H1 (cell line): ENCODE results near the gene DCTN5. TPM values are rescaled to one million over a fixed set of nuclear protein-coding genes. Genes with fewer than 3 reads are reported as not detected.

Experiments used
- CTCF ChIA-PET: fragments of 300-600 bp; sonication (Branson Sonifier 250); formaldehyde crosslinking; loops from one replicate; lab custom pipeline; 2021; ENCODE audit not compliant: partially characterized antibody; lab: Charles Lee
- POLR2A ChIA-PET: fragments of 300-600 bp; sonication (Branson Sonifier 250); formaldehyde crosslinking; loops from one replicate; lab custom pipeline; 2021; ENCODE audit warnings: inconsistent platforms; ENCODE audit not compliant: partially characterized antibody; lab: Charles Lee
- DNase-seq, 2 experiments: peaks; one replicate each; pipeline versions ENCODE4 v3.0.0 to v3.0.0-alpha.2; 2010 to 2022; ENCODE audit warnings: low spot score in 2 of 2, low read depth in 1 of 2, mixed read lengths in 1 of 2
- FAIRE-seq: peaks from 2 replicates; lab custom pipeline; 2011; peaks lifted over from hg19 to GRCh38; lab: Jason Lieb, UNC
- H2AFZ ChIP-seq: 2 replicates; pipeline ENCODE4 v1.8.1; 2012; ENCODE audit warnings: low read length, inconsistent platforms
- H2AK5ac ChIP-seq: 2 replicates; pipeline ENCODE4 v1.6.1; 2013; ENCODE audit warnings: low read depth, low read length
- H2BK120ac ChIP-seq: replicated peaks from 2 replicates; pipeline ENCODE3; 2013; ENCODE audit warnings: low read depth, low read length, inconsistent platforms
- H2BK12ac ChIP-seq: 2 replicates; pipeline ENCODE4 v1.6.1; 2013; ENCODE audit warnings: low read depth, low read length
- H2BK15ac ChIP-seq: 2 replicates; pipeline ENCODE4 v1.6.1; 2013; ENCODE audit warnings: low read length
- H2BK20ac ChIP-seq: 2 replicates; pipeline ENCODE4 v1.6.1; 2013; ENCODE audit warnings: low read length
- H2BK5ac ChIP-seq: 2 replicates; pipeline ENCODE4 v1.6.1; 2013; ENCODE audit warnings: low read depth, low read length
- H3K14ac ChIP-seq: 2 replicates; pipeline ENCODE4 v1.6.1; 2013; ENCODE audit warnings: inconsistent platforms; ENCODE audit not compliant: insufficient read length
- H3K18ac ChIP-seq: 2 replicates; pipeline ENCODE4 v1.6.1; 2013; ENCODE audit warnings: low read length; ENCODE audit errors: extremely low read depth
- H3K23ac ChIP-seq: 2 replicates; pipeline ENCODE4 v1.6.1; 2013; ENCODE audit warnings: inconsistent platforms; ENCODE audit not compliant: insufficient read length
- H3K23me2 ChIP-seq: 2 replicates; pipeline ENCODE4 v1.6.1; 2013; ENCODE audit warnings: low read depth, low read length
- H3K27ac ChIP-seq: 2 replicates; pipeline ENCODE4 v1.6.1; 2011; ENCODE audit warnings: low read depth, low read length, inconsistent platforms
- H3K27me3 ChIP-seq, 4 experiments: replicated peaks in 1 of 4; 1 replicate in 1 of 4; 2 replicates in 3 of 4; pipeline versions ENCODE4 v1.6.1 to v1.8.1; 2011 to 2013; ENCODE audit warnings: low read length in 3 of 4, mild to moderate bottlenecking in 3 of 4, inconsistent platforms in 2 of 4, mixed read lengths in 2 of 4, moderate library complexity in 1 of 4; ENCODE audit not compliant: control insufficient read depth in 3 of 4, insufficient read depth in 3 of 4; ENCODE audit errors: extremely low read depth in 1 of 4
- H3K36me3 ChIP-seq, 4 experiments: 2 replicates each; pipeline versions ENCODE4 v1.6.1 to v1.8.1; 2011 to 2013; ENCODE audit warnings: mild to moderate bottlenecking in 4 of 4, low read length in 3 of 4, moderate library complexity in 2 of 4, control low read depth in 1 of 4, inconsistent platforms in 1 of 4; ENCODE audit not compliant: insufficient read depth in 4 of 4, control insufficient read depth in 2 of 4
- H3K4ac ChIP-seq: replicated peaks from 2 replicates; pipeline ENCODE3; 2013; ENCODE audit warnings: low read length, low read depth, mixed read lengths, inconsistent platforms; ENCODE audit not compliant: insufficient read length
- H3K4me1 ChIP-seq, 4 experiments: replicated peaks in 1 of 4; 1 replicate in 1 of 4; 2 replicates in 3 of 4; pipeline versions ENCODE4 v1.6.1 to v1.8.1; 2011 to 2013; ENCODE audit warnings: low read length in 3 of 4, inconsistent platforms in 2 of 4, mixed read lengths in 1 of 4; ENCODE audit not compliant: insufficient read depth in 4 of 4, control insufficient read depth in 3 of 4
- H3K4me2 ChIP-seq, 2 experiments: 2 replicates each; pipeline versions ENCODE4 v1.6.1 to v1.8.1; 2011 to 2013; ENCODE audit warnings: low read depth in 2 of 2, low read length in 2 of 2, control low read depth in 1 of 2, inconsistent platforms in 1 of 2, mild to moderate bottlenecking in 1 of 2; ENCODE audit not compliant: insufficient read depth in 1 of 2
- H3K4me3 ChIP-seq, 4 experiments: fragments of 200-600, 300-600 bp in 1 of 4; sonication (generic), shearing (Covaris generic), sonication (Bioruptor Twin) in 1 of 4; 2 replicates each; pipeline versions ENCODE4 v1.5.1 to v1.8.1; 2011 to 2016; ENCODE audit warnings: low read length in 4 of 4, low read depth in 3 of 4, control low read depth in 2 of 4, inconsistent platforms in 2 of 4, mild to moderate bottlenecking in 2 of 4, mixed read lengths in 1 of 4, moderate library complexity in 1 of 4; ENCODE audit not compliant: insufficient read depth in 2 of 4; ENCODE audit errors: extremely low read depth in 1 of 4
- H3K56ac ChIP-seq: replicated peaks from 2 replicates; pipeline ENCODE3; 2013; ENCODE audit warnings: low read depth, mild to moderate bottlenecking, mixed read lengths, low read length, inconsistent platforms; ENCODE audit not compliant: insufficient read length
- H3K79me1 ChIP-seq: 2 replicates; pipeline ENCODE4 v1.6.1; 2013; ENCODE audit warnings: low read depth, low read length, control low read depth
- H3K79me2 ChIP-seq, 2 experiments: 2 replicates each; pipeline versions ENCODE4 v1.6.1 to v1.8.1; 2012 to 2013; ENCODE audit warnings: low read length in 2 of 2, mild to moderate bottlenecking in 2 of 2, inconsistent platforms in 1 of 2; ENCODE audit not compliant: insufficient read depth in 2 of 2, control insufficient read depth in 1 of 2
- H3K9ac ChIP-seq, 4 experiments: replicated peaks in 1 of 4; 1 replicate in 1 of 4; 2 replicates in 3 of 4; pipeline versions ENCODE4 v1.6.1 to v1.8.1; 2011 to 2013; ENCODE audit warnings: low read depth in 3 of 4, low read length in 3 of 4, control low read depth in 2 of 4, mild to moderate bottlenecking in 2 of 4, moderate library complexity in 2 of 4, inconsistent platforms in 1 of 4; ENCODE audit errors: extremely low read depth in 1 of 4
- H3K9me3 ChIP-seq, 2 experiments: 2 replicates each; pipeline versions ENCODE4 v1.6.1 to v1.8.1; 2012 to 2013; ENCODE audit warnings: mild to moderate bottlenecking in 2 of 2, moderate library complexity in 2 of 2, control low read depth in 1 of 2, inconsistent platforms in 1 of 2, low read depth in 1 of 2, low read length in 1 of 2, mixed read lengths in 1 of 2; ENCODE audit not compliant: insufficient read depth in 2 of 2
- H4K20me1 ChIP-seq, 2 experiments: replicated peaks in 1 of 2; 2 replicates each; pipeline versions ENCODE3 to v1.8.1; 2011 to 2013; ENCODE audit warnings: inconsistent platforms in 2 of 2, low read length in 2 of 2, mild to moderate bottlenecking in 1 of 2; ENCODE audit not compliant: insufficient read depth in 2 of 2, control insufficient read depth in 1 of 2
- H4K5ac ChIP-seq: 2 replicates; pipeline ENCODE4 v1.6.1; 2013; ENCODE audit warnings: low read length, low read depth, mixed read lengths, inconsistent platforms; ENCODE audit not compliant: insufficient read length
- H4K8ac ChIP-seq: 2 replicates; pipeline ENCODE4 v1.8.0; 2013; ENCODE audit warnings: mild to moderate bottlenecking, moderate library complexity, low read length, inconsistent platforms; ENCODE audit not compliant: insufficient read depth; ENCODE audit errors: extremely low read depth
- H4K91ac ChIP-seq: replicated peaks from 2 replicates; pipeline ENCODE3; 2013; ENCODE audit warnings: low read length, mixed read lengths, inconsistent platforms; ENCODE audit not compliant: insufficient read length
- BACH1 ChIP-seq: IDR thresholded peaks from 2 replicates; pipeline ENCODE4 v1.6.1; 2012; ENCODE audit warnings: low read length, improper control_type of control experiment
- CHD1 ChIP-seq: IDR thresholded peaks from 2 replicates; pipeline ENCODE4 v1.6.1; 2012; ENCODE audit warnings: low read depth, low read length, improper control_type of control experiment
- EP300 ChIP-seq, 2 experiments: IDR thresholded peaks; 1 replicate in 1 of 2; 2 replicates in 1 of 2; pipeline ENCODE4 v1.6.1; 2011 to 2012; ENCODE audit warnings: low read depth in 2 of 2, low read length in 2 of 2, mild to moderate bottlenecking in 2 of 2, borderline replicate concordance in 1 of 2, inconsistent platforms in 1 of 2, moderate library complexity in 1 of 2
- EZH2 ChIP-seq: fragments of 200-600 bp; sonication (generic); IDR thresholded peaks from 2 replicates; pipeline ENCODE4 v1.7.1; 2012; ENCODE audit warnings: low read depth, mild to moderate bottlenecking, moderate library complexity, low read length, inconsistent platforms; ENCODE audit not compliant: severe bottlenecking
- GABPA ChIP-seq: IDR thresholded peaks from 2 replicates; pipeline ENCODE4 v1.6.1; 2011; ENCODE audit warnings: mild to moderate bottlenecking, low read length, moderate library complexity, borderline replicate concordance; ENCODE audit not compliant: insufficient read depth
- HDAC6 ChIP-seq: IDR thresholded peaks from one replicate; pipeline ENCODE4 v1.7.1; 2012; ENCODE audit warnings: low read depth, mild to moderate bottlenecking, inconsistent platforms, low read length, moderate library complexity
- MAFK ChIP-seq: IDR thresholded peaks from 2 replicates; pipeline ENCODE4 v1.6.1; 2012; ENCODE audit warnings: low read depth, mild to moderate bottlenecking, improper control_type of control experiment, low read length
- SIX5 ChIP-seq: IDR thresholded peaks from 2 replicates; pipeline ENCODE4 v1.6.1; 2011; ENCODE audit warnings: mild to moderate bottlenecking, low read depth, low read length
- TCF12 ChIP-seq: IDR thresholded peaks from 2 replicates; pipeline ENCODE4 v1.6.1; 2011; ENCODE audit warnings: low read depth, mild to moderate bottlenecking, low read length
- WGBS, 2 experiments: shearing (Covaris generic) in 1 of 2; methylation state at CpG; one replicate each; pipeline versions ENCODE4 v1.1.6 to v1.1.7; 2013 to 2015; ENCODE audit warnings: low lambda C conversion rate in 2 of 2, mixed read lengths in 2 of 2, inconsistent platforms in 1 of 2, low coverage in 1 of 2, missing lambda C conversion rate in 1 of 2; ENCODE audit not compliant: insufficient replicate concordance in 2 of 2, insufficient coverage in 1 of 2, insufficient read length in 1 of 2; ENCODE audit errors: extremely low coverage in 1 of 2, missing lambda C conversion rate in 1 of 2; 5-methylcytosine and 5-hydroxymethylcytosine counted together
- polyA plus RNA-seq, 7 experiments: library from polyadenylated mRNA; depleted of rRNA in 3 of 7; stranded (reverse) in 5 of 7; unstranded in 2 of 7; fragments of >200 nt in 5 of 7; fragments of 200-250 nt in 2 of 7; gene quantifications; 1 replicate in 5 of 7; 2 replicates in 1 of 7; 4 replicates in 1 of 7; pipeline versions ENCODE4 v1.2.1 to v1.2.3, GENCODE V29; 2011 to 2013; ENCODE audit warnings: missing spikeins in 2 of 7, mixed read lengths in 2 of 7
- total RNA-seq: library from RNA; stranded (reverse); fragmentation: NEBNext Ultra II Directional; extraction: Animal tissue kit (Norgen Biotek cat#: 25700); gene quantifications from 2 replicates; pipeline ENCODE4 v1.2.1, GENCODE V29; 2021
- TF ChIP-seq, protein P1 (sequence below): IDR thresholded peaks from 2 replicates; pipeline ENCODE4 v1.6.1; 2012; ENCODE audit warnings: inconsistent platforms

Gene DCTN5
- total and polyA plus RNA-seq, 2 of the 8 experiments (the other 6 are each of a cell fraction or from before 2014, with no cell fraction given): 36.0 to 74.0 TPM

DNA sequence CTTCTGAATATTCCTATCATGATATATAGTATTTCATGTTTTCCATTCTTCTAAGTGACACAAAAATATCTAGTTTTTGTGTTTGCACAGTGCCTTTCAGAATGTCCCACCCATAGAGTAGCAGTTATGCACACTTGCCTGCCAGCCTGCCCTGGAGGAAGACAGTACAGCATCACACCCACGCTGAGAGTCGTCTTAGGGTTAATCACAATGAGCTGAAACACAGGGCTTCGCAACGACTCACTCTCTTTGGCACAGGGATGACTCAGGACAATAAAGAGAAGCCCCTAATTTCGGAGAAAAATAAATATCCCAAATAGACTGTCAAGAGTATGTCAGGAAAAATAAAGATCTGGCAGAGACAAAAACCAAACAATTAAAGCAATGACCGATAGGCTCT is 33.5 kb upstream of the DCTN5 start:
- no peak for TF ChIP-seq EZH2
- TF ChIP-seq HDAC6: no peak
- no peak for TF ChIP-seq SIX5
- TF ChIP-seq EP300 (IDR thresholded peaks at IDR 0.05; ENCODE audit: borderline replicate concordance in 1 of 2, low read depth in 2 of 2, low read length in 2 of 2): no peak
- TF ChIP-seq, protein P1, sequence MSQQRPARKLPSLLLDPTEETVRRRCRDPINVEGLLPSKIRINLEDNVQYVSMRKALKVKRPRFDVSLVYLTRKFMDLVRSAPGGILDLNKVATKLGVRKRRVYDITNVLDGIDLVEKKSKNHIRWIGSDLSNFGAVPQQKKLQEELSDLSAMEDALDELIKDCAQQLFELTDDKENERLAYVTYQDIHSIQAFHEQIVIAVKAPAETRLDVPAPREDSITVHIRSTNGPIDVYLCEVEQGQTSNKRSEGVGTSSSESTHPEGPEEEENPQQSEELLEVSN: no peak
- no peak for TF ChIP-seq TCF12
- no peak for TF ChIP-seq BACH1
- no peak for TF ChIP-seq CHD1
- TF ChIP-seq GABPA: no peak
- no peak for TF ChIP-seq MAFK
- Histone ChIP-seq H3K36me3 (peaks cover 6 to 56% (median 16%) of the 10 kb centered on the region in 4 experiments; a peak in 6 of 8 replicates), H3K4me1 (no peaks in the 10 kb centered on the region), H3K4me2 (no peak overlapping the region), H2BK120ac (no peak overlapping the region), H2AK5ac (no peak overlapping the region), H4K20me1 (peaks cover 0 to 2% of the 10 kb centered on the region in 2 experiments), H4K5ac (no peak overlapping the region), H3K4ac (no peak overlapping the region), H3K79me1 (no peaks in the 10 kb centered on the region), H3K18ac (no peak overlapping the region), H4K8ac (no peak overlapping the region), H3K9ac (no peak overlapping the region), H3K9me3 (no peaks in the 10 kb centered on the region), H2BK12ac (no peak overlapping the region), H4K91ac (no peak overlapping the region), H3K4me3 (no peak overlapping the region), H2BK20ac (no peak overlapping the region), H3K14ac (no peak overlapping the region), H2BK15ac (no peak overlapping the region), H3K56ac (no peak overlapping the region), H3K23me2 (no peaks in the 10 kb centered on the region), H3K79me2 (no peaks in the 10 kb centered on the region), H3K27ac (no peak overlapping the region), H3K27me3 (no peaks in the 10 kb centered on the region), H2AFZ (no peak overlapping the region), H3K23ac (no peak overlapping the region), H2BK5ac (no peak overlapping the region)
- 87% methylated on average over 6 of the region's 6 CpGs; no CpG with 5 or more reads in 1 of the 2 experiments for WGBS, 2 experiments
- FAIRE-seq: no peak
- DNase-seq: no peak
- ChIA-PET CTCF (no interaction called here), POLR2A (no interaction called here)
